ENCODE data around the gene NAALADL2. TPM values are rescaled to one million over a fixed set of nuclear protein-coding genes. Genes with fewer than 3 reads are reported as not detected.

Gene NAALADL2
- total and polyA plus RNA-seq, 2 of the 4 experiments (the other 2 are of a cell fraction): 3.8 to 19.2 TPM

- ChIA-PET POLR2A (ENCODE audit: unreplicated experiment) (interaction anchor here (0.6 kb wide), 1 partner anchor 904 kb away, joined by 8 read pairs; no protein-coding TSS in a partner anchor), CTCF (no interaction called here)
- H2AK9ac ChIP-seq (replicated peaks; ENCODE audit: low read depth, low read length, poor library complexity): no peak overlapping the region
- H4K8ac ChIP-seq (ENCODE audit: low read depth in 2 of 2, low read length in 2 of 2): peak overlapping the region; percentile 61 to 90
- peak overlapping the region; percentile 88; the same call in 2 of the 3 replicates for H2BK15ac ChIP-seq (ENCODE audit: low read depth, low read length)
- 0 out of 4 replicates have a peak, but pooled peaks cover 0 to 2% of the 10 kb centered on the region in 2 experiments for H3K79me1 ChIP-seq (ENCODE audit: low read depth in 1 of 2, low read length in 2 of 2)
- 0 out of 2 replicates have a peak, but pooled peaks cover 1% of the 10 kb centered on the region for H3K36me3 ChIP-seq (ENCODE audit: control insufficient read depth, insufficient read depth, low read length)
- H2BK20ac ChIP-seq (ENCODE audit: low read depth, low read length): peak overlapping the region; percentile 98
- H3K27me3 ChIP-seq (ENCODE audit: control insufficient read depth, insufficient read depth, low read length): no peaks in the 10 kb centered on the region
- WGBS, 2 experiments (ENCODE audit: extremely low coverage in 2 of 2, insufficient read length in 1 of 2): no CpG with 5 or more reads among the region's 5 CpGs
- H2BK5ac ChIP-seq (ENCODE audit: low read depth, low read length, poor library complexity, severe bottlenecking): peak overlapping the region; percentile 99
- peak overlapping the region; percentile 95 for H4K91ac ChIP-seq (ENCODE audit: insufficient read depth, low read depth, low read length)
- DNase-seq: peak; percentile 20
- H3K4me3 ChIP-seq (ENCODE audit: insufficient read depth, low read depth, low read length): no peak overlapping the region
- no peak for TF ChIP-seq SMC3 (IDR thresholded peaks at IDR 0.05; ENCODE audit: low read depth, low read length)
- no peak for TF ChIP-seq CEBPB (IDR thresholded peaks at IDR 0.05; ENCODE audit: low read depth, low read length)
- no peak for TF ChIP-seq CTCF (conservative IDR thresholded peaks at IDR 0.05; ENCODE audit: low read depth, low read length)
- no peak for TF ChIP-seq RAD21 (IDR thresholded peaks at IDR 0.05; ENCODE audit: low read length)
- TF ChIP-seq MAZ (IDR thresholded peaks at IDR 0.05; ENCODE audit: borderline replicate concordance, low read depth, low read length): no peak
- TF ChIP-seq CHD1 (IDR thresholded peaks at IDR 0.05; ENCODE audit: low read depth, low read length): no peak
- TF ChIP-seq NFE2L2 (IDR thresholded peaks at IDR 0.05; ENCODE audit: low read depth, low read length): no peak
- TF ChIP-seq MXI1 (IDR thresholded peaks at IDR 0.05; ENCODE audit: borderline replicate concordance, low read depth, low read length): no peak
- no peak for TF ChIP-seq BHLHE40 (IDR thresholded peaks at IDR 0.05; ENCODE audit: low read depth, low read length)
- no peak for TF ChIP-seq USF2 (IDR thresholded peaks at IDR 0.05; ENCODE audit: low read depth, low read length)
- TF ChIP-seq, protein P1, sequence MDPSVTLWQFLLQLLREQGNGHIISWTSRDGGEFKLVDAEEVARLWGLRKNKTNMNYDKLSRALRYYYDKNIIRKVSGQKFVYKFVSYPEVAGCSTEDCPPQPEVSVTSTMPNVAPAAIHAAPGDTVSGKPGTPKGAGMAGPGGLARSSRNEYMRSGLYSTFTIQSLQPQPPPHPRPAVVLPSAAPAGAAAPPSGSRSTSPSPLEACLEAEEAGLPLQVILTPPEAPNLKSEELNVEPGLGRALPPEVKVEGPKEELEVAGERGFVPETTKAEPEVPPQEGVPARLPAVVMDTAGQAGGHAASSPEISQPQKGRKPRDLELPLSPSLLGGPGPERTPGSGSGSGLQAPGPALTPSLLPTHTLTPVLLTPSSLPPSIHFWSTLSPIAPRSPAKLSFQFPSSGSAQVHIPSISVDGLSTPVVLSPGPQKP (IDR thresholded peaks at IDR 0.05; ENCODE audit: borderline replicate concordance, low read depth, low read length): no peak
- TF ChIP-seq MAFK (IDR thresholded peaks at IDR 0.05; ENCODE audit: low read depth, low read length): no peak
- peak overlapping the region; percentile 87 for H3K4me2 ChIP-seq (ENCODE audit: low read depth, low read length)
- dilution Hi-C loops (cut with HindIII; ENCODE audit: low sequenced_read_pairs, unreplicated experiment) (no loop called here), intact Hi-C loops (cut with micrococcal nuclease) (loop anchor here (2.0 to 10.0 kb wide), 5 partner anchors 34 to 958 kb away; no protein-coding TSS in a partner anchor), in situ Hi-C loops (cut with MboI; ENCODE audit: low sequenced_read_pairs) (no loop called here)
- H3K4ac ChIP-seq (ENCODE audit: low read depth, low read length): peak overlapping the region; percentile 95
- H2AFZ ChIP-seq (replicated peaks; ENCODE audit: low read length, poor library complexity): no peak overlapping the region
- peak overlapping the region; percentile 4 for H3K23ac ChIP-seq (ENCODE audit: low read depth, low read length)
- no TSS peak for BruUV-seq (replicated peaks)
- H4K20me1 ChIP-seq (ENCODE audit: insufficient read depth, low read length): no peaks in the 10 kb centered on the region
- H3K27ac ChIP-seq (ENCODE audit: insufficient read depth, low read length): peak overlapping the region; percentile 100
- peaks cover 3% of the 10 kb centered on the region; the same call in 1 of the 2 replicates for H3K9me3 ChIP-seq (ENCODE audit: control insufficient read depth, insufficient read depth, low read length)
- peak overlapping the region; percentile 97 for H2AK5ac ChIP-seq (ENCODE audit: low read depth, low read length)
- H3K56ac ChIP-seq (ENCODE audit: extremely low read depth, insufficient read depth, low read length): peak overlapping the region; percentile 87
- H3K14ac ChIP-seq (replicated peaks; ENCODE audit: low read depth, low read length): peak overlapping the region; percentile 39
- peak overlapping the region; percentile 100 for H4K5ac ChIP-seq (ENCODE audit: low read depth, low read length)
- H3K18ac ChIP-seq (ENCODE audit: low read depth, low read length): peak overlapping the region; percentile 100
- peak overlapping the region; percentile 95 for H2BK120ac ChIP-seq (ENCODE audit: low read depth, low read length)
- peak overlapping the region; percentile 76 for H3K9ac ChIP-seq (ENCODE audit: low read depth, low read length)
- no peaks in the 10 kb centered on the region; the same call in 1 of the 2 replicates for H3K9me1 ChIP-seq (ENCODE audit: insufficient read depth, low read length)
- ATAC-seq (ENCODE audit: low read depth): peak; percentile 25; the same call in 1 of the 2 replicates
- H3K4me1 ChIP-seq (ENCODE audit: control insufficient read depth, insufficient read depth, low read length): peaks cover 12% of the 10 kb centered on the region
Measured at GRCh38 chr3:175399156-175399840, 540.2 kb downstream of the NAALADL2 start.

Measured in IMR-90 (cell line).